ENCODE results near the gene LRP8.

LRP8 gene

GRCh38 chr1:53369761-53370160 is 41.9 kb upstream of the LRP8 start:
- no peak for TF ChIP-seq CTCF (IDR thresholded peaks at IDR 0.05; ENCODE audit: low read depth, low read length)
- Histone ChIP-seq H3K4me3 (ENCODE audit: low read depth, low read length) (no peak overlapping the region), H3K36me3 (no peaks in the 10 kb centered on the region), H3K9me3 (ENCODE audit: severe bottlenecking) (no peaks in the 10 kb centered on the region), H3K27ac (no peak overlapping the region), H3K27me3 (ENCODE audit: insufficient read depth, low read depth, severe bottlenecking) (no peaks in the 10 kb centered on the region)
- peak; percentile 2 for DNase-seq

- Histone ChIP-seq H3K9me3 (ENCODE audit: severe bottlenecking) (no peaks in the 10 kb centered on the region), H3K36me3 (no peaks in the 10 kb centered on the region), H3K4me3 (ENCODE audit: low read depth, low read length) (no peak overlapping the region), H3K27ac (no peak overlapping the region; the same call in 1 of the 2 replicates), H3K27me3 (ENCODE audit: insufficient read depth, low read depth, severe bottlenecking) (no peaks in the 10 kb centered on the region)
- peak; percentile 6 for DNase-seq
- no peak for TF ChIP-seq CTCF (IDR thresholded peaks at IDR 0.05; ENCODE audit: low read depth, low read length)
Measured at GRCh38 chr1:53369034-53369750, 41.3 kb upstream of the LRP8 start.

GRCh38 chr1:53368314-53369033 is 40.6 kb upstream of the LRP8 start:
- peak; percentile 7 for DNase-seq
- no peaks in the 10 kb centered on the region for H3K27me3 ChIP-seq (ENCODE audit: insufficient read depth, low read depth, severe bottlenecking)
- H3K27ac ChIP-seq, result no peak overlapping the region; the same call in 1 of the 2 replicates
- no peaks in the 10 kb centered on the region for H3K9me3 ChIP-seq (ENCODE audit: severe bottlenecking)
- H3K36me3 ChIP-seq, result no peaks in the 10 kb centered on the region
- H3K4me3 ChIP-seq (ENCODE audit: low read depth, low read length), result no peak overlapping the region
- TF ChIP-seq CTCF (IDR thresholded peaks at IDR 0.05; ENCODE audit: low read depth, low read length), result no peak

GRCh38 chr1:53367503-53368313 is 39.8 kb upstream of the LRP8 start:
- peak; percentile 4 for DNase-seq
- Histone ChIP-seq H3K27ac (no peak overlapping the region; the same call in 1 of the 2 replicates), H3K9me3 (ENCODE audit: severe bottlenecking) (no peaks in the 10 kb centered on the region), H3K4me3 (ENCODE audit: low read depth, low read length) (no peak overlapping the region), H3K36me3 (no peaks in the 10 kb centered on the region), H3K27me3 (ENCODE audit: insufficient read depth, low read depth, severe bottlenecking) (no peaks in the 10 kb centered on the region)
- TF ChIP-seq CTCF (IDR thresholded peaks at IDR 0.05; ENCODE audit: low read depth, low read length), result no peak

GRCh38 chr1:53366901-53367502 is 39.1 kb upstream of the LRP8 start:
- Histone ChIP-seq H3K9me3 (ENCODE audit: severe bottlenecking) (no peaks in the 10 kb centered on the region), H3K4me3 (ENCODE audit: low read depth, low read length) (no peak overlapping the region), H3K36me3 (no peaks in the 10 kb centered on the region), H3K27ac (no peak overlapping the region; the same call in 1 of the 2 replicates), H3K27me3 (ENCODE audit: insufficient read depth, low read depth, severe bottlenecking) (no peaks in the 10 kb centered on the region)
- peak; percentile 5 for DNase-seq
- no peak for TF ChIP-seq CTCF (IDR thresholded peaks at IDR 0.05; ENCODE audit: low read depth, low read length)

Data from WERI-Rb-1 (cell line).